OCI-LY1 (cell line): ENCODE results near the gene COL19A1.

Source experiments
- EZH2 ChIP-seq: fragments of 200-600 bp; sonication (generic), shearing (Covaris generic); IDR thresholded peaks from 2 replicates; pipeline ENCODE4 v1.8.0; 2017; ENCODE audit warnings: borderline replicate concordance, mixed run types, mild to moderate bottlenecking, antibody characterized with exemption, low read length, moderate library complexity, mixed read lengths
- TF ChIP-seq, protein P1 (sequence below): fragments of 200-600 bp; sonication (generic), shearing (Covaris generic); IDR thresholded peaks from 2 replicates; pipeline ENCODE4 v1.5.1; 2017; ENCODE audit warnings: mild to moderate bottlenecking, antibody characterized with exemption, low read length, moderate library complexity, mixed read lengths

DNA sequence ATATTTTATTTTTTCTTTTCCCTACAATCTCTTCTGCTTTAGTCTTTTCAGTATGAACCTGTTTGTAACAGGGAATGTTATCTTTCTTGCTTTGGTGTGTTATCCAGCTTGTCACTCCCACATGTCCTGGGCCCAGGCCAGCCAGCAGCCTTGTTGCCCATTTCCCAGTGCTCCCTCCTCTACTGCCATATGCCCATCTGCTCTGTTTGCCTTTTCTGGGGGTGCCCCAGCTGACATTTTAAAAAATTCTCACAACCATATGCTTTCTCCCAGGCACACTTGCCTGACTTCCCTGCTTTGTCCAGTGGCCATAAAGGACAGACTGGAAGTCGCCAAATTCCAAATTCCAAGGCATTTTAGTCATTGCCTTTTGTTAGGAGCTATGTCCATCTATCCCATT lies 45.9 kb upstream of the COL19A1 start:
- TF ChIP-seq, protein P1, sequence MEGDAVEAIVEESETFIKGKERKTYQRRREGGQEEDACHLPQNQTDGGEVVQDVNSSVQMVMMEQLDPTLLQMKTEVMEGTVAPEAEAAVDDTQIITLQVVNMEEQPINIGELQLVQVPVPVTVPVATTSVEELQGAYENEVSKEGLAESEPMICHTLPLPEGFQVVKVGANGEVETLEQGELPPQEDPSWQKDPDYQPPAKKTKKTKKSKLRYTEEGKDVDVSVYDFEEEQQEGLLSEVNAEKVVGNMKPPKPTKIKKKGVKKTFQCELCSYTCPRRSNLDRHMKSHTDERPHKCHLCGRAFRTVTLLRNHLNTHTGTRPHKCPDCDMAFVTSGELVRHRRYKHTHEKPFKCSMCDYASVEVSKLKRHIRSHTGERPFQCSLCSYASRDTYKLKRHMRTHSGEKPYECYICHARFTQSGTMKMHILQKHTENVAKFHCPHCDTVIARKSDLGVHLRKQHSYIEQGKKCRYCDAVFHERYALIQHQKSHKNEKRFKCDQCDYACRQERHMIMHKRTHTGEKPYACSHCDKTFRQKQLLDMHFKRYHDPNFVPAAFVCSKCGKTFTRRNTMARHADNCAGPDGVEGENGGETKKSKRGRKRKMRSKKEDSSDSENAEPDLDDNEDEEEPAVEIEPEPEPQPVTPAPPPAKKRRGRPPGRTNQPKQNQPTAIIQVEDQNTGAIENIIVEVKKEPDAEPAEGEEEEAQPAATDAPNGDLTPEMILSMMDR, result no peak
- no peak for TF ChIP-seq EZH2
